HepG2 (cell line): Measurements from ENCODE around the gene IL1RAP. TPM values are rescaled to one million over a fixed set of nuclear protein-coding genes. Genes with fewer than 3 reads are reported as not detected.

ENCODE experiments used
- EZH2 ChIP-seq: conservative IDR thresholded peaks from 2 replicates; pipeline ENCODE4 v1.6.1; 2012; ENCODE audit warnings: mild to moderate bottlenecking, low read depth, low read length, moderate library complexity
- MEIS1 ChIP-seq: sonication (generic); formaldehyde crosslinking; IDR thresholded peaks from 2 replicates; pipeline ENCODE4 v1.9.0; 2021; ENCODE audit warnings: mild to moderate bottlenecking, missing genetic modification reagents, moderate library complexity, borderline replicate concordance
- PLRG1 ChIP-seq: fragments of 450-650 bp; conservative IDR thresholded peaks from 2 replicates; pipeline ENCODE4 v1.6.1; 2016
- PRDM15 ChIP-seq: sonication (generic); formaldehyde crosslinking; IDR thresholded peaks from 2 replicates; pipeline ENCODE4 v1.4.0; 2020; ENCODE audit warnings: missing genetic modification reagents
- PRPF4 ChIP-seq: fragments of 200-400 bp; formaldehyde crosslinking; IDR thresholded peaks from 2 replicates; pipeline ENCODE4 v1.6.1; 2016; ENCODE audit warnings: low read length, low read depth; ENCODE audit not compliant: poor library complexity, severe bottlenecking
- RARG ChIP-seq: sonication (generic); formaldehyde crosslinking; IDR thresholded peaks from 2 replicates; pipeline ENCODE4 v1.4.0; 2020; ENCODE audit warnings: low read depth, mild to moderate bottlenecking, missing genetic modification reagents
- TOE1 ChIP-seq: sonication (generic); formaldehyde crosslinking; IDR thresholded peaks from 2 replicates; pipeline ENCODE4 v1.4.0; 2020; ENCODE audit warnings: mild to moderate bottlenecking, missing genetic modification reagents
- YEATS2 ChIP-seq: sonication (generic); formaldehyde crosslinking; IDR thresholded peaks from 2 replicates; pipeline ENCODE4 v1.4.0; 2020; ENCODE audit warnings: missing genetic modification reagents, borderline replicate concordance
- ZBTB8A ChIP-seq: sonication (generic); formaldehyde crosslinking; IDR thresholded peaks from 2 replicates; pipeline ENCODE4 v1.4.0; 2020; ENCODE audit warnings: mild to moderate bottlenecking, low read depth, missing genetic modification reagents, borderline replicate concordance
- ZFP36L2 ChIP-seq: sonication (generic); formaldehyde crosslinking; IDR thresholded peaks from 2 replicates; pipeline ENCODE4 v1.4.0; 2020; ENCODE audit warnings: missing genetic modification reagents
- ZMYM3 ChIP-seq: sonication (generic); formaldehyde crosslinking; IDR thresholded peaks from 2 replicates; pipeline ENCODE4 v1.5.1; 2020; ENCODE audit warnings: mild to moderate bottlenecking, missing genetic modification reagents
- ZNF143 ChIP-seq: sonication (generic); formaldehyde crosslinking; IDR thresholded peaks from 2 replicates; pipeline ENCODE4 v1.4.0; 2020; ENCODE audit warnings: missing genetic modification reagents
- ZNF430 ChIP-seq: sonication (generic); formaldehyde crosslinking; IDR thresholded peaks from 2 replicates; pipeline ENCODE4 v1.9.0; 2021; ENCODE audit warnings: mild to moderate bottlenecking, missing genetic modification reagents
- ZNF839 ChIP-seq: sonication (generic); formaldehyde crosslinking; IDR thresholded peaks from 2 replicates; pipeline ENCODE4 v1.4.0; 2020; ENCODE audit warnings: missing genetic modification reagents, mild to moderate bottlenecking, borderline replicate concordance
- ZSCAN22 ChIP-seq: sonication (generic); formaldehyde crosslinking; IDR thresholded peaks from 2 replicates; pipeline ENCODE4 v1.4.0; 2020; ENCODE audit warnings: mild to moderate bottlenecking, missing genetic modification reagents
- polyA plus RNA-seq, 8 experiments: library from polyadenylated mRNA; depleted of rRNA in 3 of 8; stranded (reverse) in 7 of 8; unstranded in 1 of 8; fragments of >200 nt; fragmentation: Illumina TruSeq in 4 of 8; extraction: Trizol in 4 of 8; gene quantifications; 2 replicates each; pipeline versions ENCODE4 v1.2.1 to v1.2.3, GENCODE V29; 2011 to 2016; ENCODE audit warnings: low read depth in 4 of 8, missing spikeins in 1 of 8, mixed read lengths in 1 of 8; ENCODE audit not compliant: insufficient read depth in 1 of 8
- total RNA-seq, 5 experiments: library from RNA; depleted of rRNA; stranded (reverse); fragments of >200 nt; fragmentation: Illumina TruSeq; extraction: Trizol; gene quantifications; 2 replicates each; pipeline ENCODE4 v1.2.3, GENCODE V29; 2016; ENCODE audit warnings: low read depth in 1 of 5
- TF ChIP-seq, protein P1 (sequence below): sonication (generic); formaldehyde crosslinking; conservative IDR thresholded peaks from 2 replicates; pipeline ENCODE4 v1.8.0; 2022; ENCODE audit warnings: mild to moderate bottlenecking, moderate library complexity, missing genetic modification reagents
- TF ChIP-seq, protein P2 (sequence below): sonication (generic); formaldehyde crosslinking; IDR thresholded peaks from 2 replicates; pipeline ENCODE4 v1.4.0; 2020; ENCODE audit warnings: mild to moderate bottlenecking, missing genetic modification reagents

Gene IL1RAP
- total and polyA plus RNA-seq, 2 of the 13 experiments (the other 11 are each of a cell fraction or from before 2014, with no cell fraction given) = 18.3 to 54.9 TPM

GRCh38 chr3:190513409-190514370 lies at the start of gene IL1RAP (continued):
- TF ChIP-seq, protein P1, sequence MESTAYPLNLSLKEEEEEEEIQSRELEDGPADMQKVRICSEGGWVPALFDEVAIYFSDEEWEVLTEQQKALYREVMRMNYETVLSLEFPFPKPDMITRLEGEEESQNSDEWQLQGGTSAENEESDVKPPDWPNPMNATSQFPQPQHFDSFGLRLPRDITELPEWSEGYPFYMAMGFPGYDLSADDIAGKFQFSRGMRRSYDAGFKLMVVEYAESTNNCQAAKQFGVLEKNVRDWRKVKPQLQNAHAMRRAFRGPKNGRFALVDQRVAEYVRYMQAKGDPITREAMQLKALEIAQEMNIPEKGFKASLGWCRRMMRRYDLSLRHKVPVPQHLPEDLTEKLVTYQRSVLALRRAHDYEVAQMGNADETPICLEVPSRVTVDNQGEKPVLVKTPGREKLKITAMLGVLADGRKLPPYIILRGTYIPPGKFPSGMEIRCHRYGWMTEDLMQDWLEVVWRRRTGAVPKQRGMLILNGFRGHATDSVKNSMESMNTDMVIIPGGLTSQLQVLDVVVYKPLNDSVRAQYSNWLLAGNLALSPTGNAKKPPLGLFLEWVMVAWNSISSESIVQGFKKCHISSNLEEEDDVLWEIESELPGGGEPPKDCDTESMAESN (CRISPR knock-in tag) = peak; percentile 78
- peak; percentile 96 for TF ChIP-seq ZMYM3 (CRISPR knock-in tag)
- TF ChIP-seq ZNF430 (CRISPR knock-in tag) = 0 out of 2 replicates have a peak, but pooled peaks have one; percentile 60
- 0 out of 2 replicates have a peak, but pooled peaks have one; percentile 30 for TF ChIP-seq YEATS2 (CRISPR knock-in tag)
- TF ChIP-seq ZFP36L2 (CRISPR knock-in tag) = peak; percentile 51; the same call in 1 of the 2 replicates
- TF ChIP-seq TOE1 = no peak
- TF ChIP-seq EZH2 = no peak
- no peak for TF ChIP-seq ZSCAN22
- peak; percentile 83 for TF ChIP-seq PRDM15
- TF ChIP-seq, protein P2, sequence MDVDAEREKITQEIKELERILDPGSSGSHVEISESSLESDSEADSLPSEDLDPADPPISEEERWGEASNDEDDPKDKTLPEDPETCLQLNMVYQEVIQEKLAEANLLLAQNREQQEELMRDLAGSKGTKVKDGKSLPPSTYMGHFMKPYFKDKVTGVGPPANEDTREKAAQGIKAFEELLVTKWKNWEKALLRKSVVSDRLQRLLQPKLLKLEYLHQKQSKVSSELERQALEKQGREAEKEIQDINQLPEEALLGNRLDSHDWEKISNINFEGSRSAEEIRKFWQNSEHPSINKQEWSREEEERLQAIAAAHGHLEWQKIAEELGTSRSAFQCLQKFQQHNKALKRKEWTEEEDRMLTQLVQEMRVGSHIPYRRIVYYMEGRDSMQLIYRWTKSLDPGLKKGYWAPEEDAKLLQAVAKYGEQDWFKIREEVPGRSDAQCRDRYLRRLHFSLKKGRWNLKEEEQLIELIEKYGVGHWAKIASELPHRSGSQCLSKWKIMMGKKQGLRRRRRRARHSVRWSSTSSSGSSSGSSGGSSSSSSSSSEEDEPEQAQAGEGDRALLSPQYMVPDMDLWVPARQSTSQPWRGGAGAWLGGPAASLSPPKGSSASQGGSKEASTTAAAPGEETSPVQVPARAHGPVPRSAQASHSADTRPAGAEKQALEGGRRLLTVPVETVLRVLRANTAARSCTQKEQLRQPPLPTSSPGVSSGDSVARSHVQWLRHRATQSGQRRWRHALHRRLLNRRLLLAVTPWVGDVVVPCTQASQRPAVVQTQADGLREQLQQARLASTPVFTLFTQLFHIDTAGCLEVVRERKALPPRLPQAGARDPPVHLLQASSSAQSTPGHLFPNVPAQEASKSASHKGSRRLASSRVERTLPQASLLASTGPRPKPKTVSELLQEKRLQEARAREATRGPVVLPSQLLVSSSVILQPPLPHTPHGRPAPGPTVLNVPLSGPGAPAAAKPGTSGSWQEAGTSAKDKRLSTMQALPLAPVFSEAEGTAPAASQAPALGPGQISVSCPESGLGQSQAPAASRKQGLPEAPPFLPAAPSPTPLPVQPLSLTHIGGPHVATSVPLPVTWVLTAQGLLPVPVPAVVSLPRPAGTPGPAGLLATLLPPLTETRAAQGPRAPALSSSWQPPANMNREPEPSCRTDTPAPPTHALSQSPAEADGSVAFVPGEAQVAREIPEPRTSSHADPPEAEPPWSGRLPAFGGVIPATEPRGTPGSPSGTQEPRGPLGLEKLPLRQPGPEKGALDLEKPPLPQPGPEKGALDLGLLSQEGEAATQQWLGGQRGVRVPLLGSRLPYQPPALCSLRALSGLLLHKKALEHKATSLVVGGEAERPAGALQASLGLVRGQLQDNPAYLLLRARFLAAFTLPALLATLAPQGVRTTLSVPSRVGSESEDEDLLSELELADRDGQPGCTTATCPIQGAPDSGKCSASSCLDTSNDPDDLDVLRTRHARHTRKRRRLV (CRISPR knock-in tag) = no peak
- TF ChIP-seq RARG (CRISPR knock-in tag) = no peak
- no peak for TF ChIP-seq ZBTB8A (CRISPR knock-in tag)
- TF ChIP-seq PLRG1 = no peak
- peak; percentile 59; the same call in 1 of the 2 replicates for TF ChIP-seq MEIS1 (CRISPR knock-in tag)
- no peak; the same call in 1 of the 2 replicates for TF ChIP-seq ZNF839 (CRISPR knock-in tag)
- no peak for TF ChIP-seq ZNF143
- no peak for TF ChIP-seq PRPF4
